ENCODE measurements around the gene FAH. TPM values are rescaled to one million over a fixed set of nuclear protein-coding genes. Genes with fewer than 3 reads are reported as not detected.
"Not testable (repeated sequence)": the region's sequence is repeated elsewhere in the genome, so short reads cannot be mapped to it uniquely, and the experiment has no call there.

The FAH gene
- total and polyA plus RNA-seq, 2 donors: 8.1 to 21.9 TPM

- WGBS: 82% methylated on average over 16 of the region's 16 CpGs
- not testable (repeated sequence) for H3K27ac ChIP-seq (ENCODE audit: low read depth); H3K4me1 ChIP-seq (ENCODE audit: insufficient read depth); DNase-seq (ENCODE audit: extremely low spot score); H3K36me3 ChIP-seq (ENCODE audit: insufficient read depth); H3K4me3 ChIP-seq (ENCODE audit: low read depth, low read length)
These were observed 2.8 kb downstream of the FAH start for GRCh38 chr15:80155378-80156175.

- Histone ChIP-seq H3K4me3 (ENCODE audit: low read depth, low read length) (no peak overlapping the region), H3K36me3 (ENCODE audit: insufficient read depth) (no peaks in the 10 kb centered on the region), H3K27ac (ENCODE audit: low read depth) (no peak overlapping the region), H3K4me1 (ENCODE audit: insufficient read depth) (no peaks in the 10 kb centered on the region)
- no peak for DNase-seq (ENCODE audit: extremely low spot score)
- 97% methylated on average over 8 of the region's 8 CpGs for WGBS
These were observed 3.4 kb downstream of the FAH start for GRCh38 chr15:80156176-80156720.

GRCh38 chr15:80157215-80157614 is 4.4 kb downstream of the FAH start:
- no peaks in the 10 kb centered on the region for H3K4me1 ChIP-seq (ENCODE audit: insufficient read depth)
- WGBS: 85% methylated on average over 5 of the region's 5 CpGs
- no peak overlapping the region for H3K4me3 ChIP-seq (ENCODE audit: low read depth, low read length)
- no peaks in the 10 kb centered on the region for H3K36me3 ChIP-seq (ENCODE audit: insufficient read depth)
- H3K27ac ChIP-seq (ENCODE audit: low read depth): no peak overlapping the region
- DNase-seq (ENCODE audit: extremely low spot score): no peak

GRCh38 chr15:80159301-80159700 is 6.5 kb downstream of the FAH start:
- 95% methylated on average over 5 of the region's 5 CpGs for WGBS
- DNase-seq (ENCODE audit: extremely low spot score): no peak
- Histone ChIP-seq H3K4me3 (ENCODE audit: low read depth, low read length) (no peak overlapping the region), H3K4me1 (ENCODE audit: insufficient read depth) (no peaks in the 10 kb centered on the region), H3K27ac (ENCODE audit: low read depth) (no peak overlapping the region), H3K36me3 (ENCODE audit: insufficient read depth) (no peaks in the 10 kb centered on the region)

GRCh38 chr15:80159811-80160569 is 7.2 kb downstream of the FAH start:
- 92% methylated on average over 12 of the region's 12 CpGs for WGBS
- no peak for DNase-seq (ENCODE audit: extremely low spot score)
- Histone ChIP-seq H3K4me3 (ENCODE audit: low read depth, low read length) (no peak overlapping the region), H3K36me3 (ENCODE audit: insufficient read depth) (no peaks in the 10 kb centered on the region), H3K4me1 (ENCODE audit: insufficient read depth) (no peaks in the 10 kb centered on the region), H3K27ac (ENCODE audit: low read depth) (no peak overlapping the region)

GRCh38 chr15:80160570-80161156 is 7.9 kb downstream of the FAH start:
- H3K4me1 ChIP-seq (ENCODE audit: insufficient read depth): no peaks in the 10 kb centered on the region
- H3K4me3 ChIP-seq (ENCODE audit: low read depth, low read length): no peak overlapping the region
- no peak overlapping the region for H3K27ac ChIP-seq (ENCODE audit: low read depth)
- no peak for DNase-seq (ENCODE audit: extremely low spot score)
- H3K36me3 ChIP-seq (ENCODE audit: insufficient read depth): no peaks in the 10 kb centered on the region
- 72% methylated on average over 7 of the region's 7 CpGs for WGBS

GRCh38 chr15:80161468-80162016 is 8.7 kb downstream of the FAH start:
- no peaks in the 10 kb centered on the region for H3K36me3 ChIP-seq (ENCODE audit: insufficient read depth)
- no peak overlapping the region for H3K4me3 ChIP-seq (ENCODE audit: low read depth, low read length)
- no peaks in the 10 kb centered on the region for H3K4me1 ChIP-seq (ENCODE audit: insufficient read depth)
- H3K27ac ChIP-seq (ENCODE audit: low read depth): no peak overlapping the region
- DNase-seq (ENCODE audit: extremely low spot score): no peak
- WGBS: 84% methylated on average over 6 of the region's 6 CpGs

- H3K36me3 ChIP-seq (ENCODE audit: insufficient read depth): no peaks in the 10 kb centered on the region
- no peak for DNase-seq (ENCODE audit: extremely low spot score)
- no peak overlapping the region for H3K27ac ChIP-seq (ENCODE audit: low read depth)
- H3K4me3 ChIP-seq (ENCODE audit: low read depth, low read length): no peak overlapping the region
- 41% methylated on average over 6 of the region's 6 CpGs for WGBS
- H3K4me1 ChIP-seq (ENCODE audit: insufficient read depth): no peaks in the 10 kb centered on the region
These were observed 9.3 kb downstream of the FAH start for GRCh38 chr15:80162059-80162554.

GRCh38 chr15:80163217-80163616 is 10.4 kb downstream of the FAH start:
- Histone ChIP-seq H3K4me1 (ENCODE audit: insufficient read depth) (no peaks in the 10 kb centered on the region), H3K36me3 (ENCODE audit: insufficient read depth) (no peaks in the 10 kb centered on the region), H3K27ac (ENCODE audit: low read depth) (no peak overlapping the region), H3K4me3 (ENCODE audit: low read depth, low read length) (no peak overlapping the region)
- 94% methylated on average over 5 of the region's 5 CpGs for WGBS
- no peak for DNase-seq (ENCODE audit: extremely low spot score)

GRCh38 chr15:80163897-80164296 is 11.1 kb downstream of the FAH start:
- Histone ChIP-seq H3K4me1 (ENCODE audit: insufficient read depth) (no peaks in the 10 kb centered on the region), H3K27ac (ENCODE audit: low read depth) (no peak overlapping the region), H3K36me3 (ENCODE audit: insufficient read depth) (no peaks in the 10 kb centered on the region), H3K4me3 (ENCODE audit: low read depth, low read length) (no peak overlapping the region)
- 95% methylated on average over 1 of the region's 1 CpG for WGBS
- DNase-seq (ENCODE audit: extremely low spot score): no peak

GRCh38 chr15:80167936-80168335 is 15.1 kb downstream of the FAH start:
- H3K4me3 ChIP-seq (ENCODE audit: low read depth, low read length): no peak overlapping the region
- no peaks in the 10 kb centered on the region for H3K36me3 ChIP-seq (ENCODE audit: insufficient read depth)
- H3K27ac ChIP-seq (ENCODE audit: low read depth): no peak overlapping the region
- DNase-seq (ENCODE audit: extremely low spot score): no peak
- 92% methylated on average over 8 of the region's 8 CpGs for whole genome bisulfite sequencing
- no peaks in the 10 kb centered on the region for H3K4me1 ChIP-seq (ENCODE audit: insufficient read depth)

- DNase-seq (ENCODE audit: extremely low spot score): no peak
These were observed 15.6 kb downstream of the FAH start for GRCh38 chr15:80168421-80168820.

GRCh38 chr15:80169768-80170357 is 17.1 kb downstream of the FAH start:
- Histone ChIP-seq H3K4me3 (ENCODE audit: low read depth, low read length) (no peak overlapping the region), H3K36me3 (ENCODE audit: insufficient read depth) (no peaks in the 10 kb centered on the region), H3K27ac (ENCODE audit: low read depth) (no peak overlapping the region), H3K4me1 (ENCODE audit: insufficient read depth) (no peaks in the 10 kb centered on the region)
- DNase-seq (ENCODE audit: extremely low spot score): no peak
- WGBS: 96% methylated on average over 12 of the region's 12 CpGs

More at GRCh38 chr15:80168421-80168820, 15.6 kb downstream of the FAH start:
- Histone ChIP-seq H3K4me1 (ENCODE audit: insufficient read depth) (no peaks in the 10 kb centered on the region), H3K4me3 (ENCODE audit: low read depth, low read length) (no peak overlapping the region), H3K36me3 (ENCODE audit: insufficient read depth) (no peaks in the 10 kb centered on the region), H3K27ac (ENCODE audit: low read depth) (no peak overlapping the region)
- WGBS: 85% methylated on average over 5 of the region's 5 CpGs
